PC-9 (cell line): ENCODE results near the gene GPD1L. TPM values are rescaled to one million over a fixed set of nuclear protein-coding genes. Genes with fewer than 3 reads are reported as not detected.

Experiments
- BruUV-seq: library from RNA; stranded (reverse); fragments of 400-500 nt; replicated peaks from 2 replicates; lab custom pipeline; 2021; lab: Mats Ljungman, UMichigan
- CTCF ChIA-PET: fragments of 300-600 bp; sonication (Branson Sonifier 250); formaldehyde crosslinking; loops from one replicate; lab custom pipeline; 2022; ENCODE audit warnings: antibody characterized with exemption; lab: Charles Lee
- POLR2A ChIA-PET: fragments of 300-600 bp; sonication (Branson Sonifier 250); formaldehyde crosslinking; loops from one replicate; lab custom pipeline; 2022; ENCODE audit warnings: antibody characterized with exemption; ENCODE audit not compliant: unreplicated experiment; lab: Charles Lee
- DNase-seq, 2 experiments: peaks; one replicate each; pipeline versions ENCODE4 v3.0.0 to v3.0.0-alpha.2; 2015 to 2022; ENCODE audit warnings: mixed read lengths in 1 of 2
- H2AFZ ChIP-seq: fragments of 200-600 bp; sonication (generic); 2 replicates; pipeline ENCODE4 v1.8.1; 2017; ENCODE audit warnings: antibody characterized with exemption
- H3F3A ChIP-seq: fragments of 200-600 bp; sonication (generic); 2 replicates; pipeline ENCODE4 v1.8.1; 2017; ENCODE audit warnings: antibody characterized with exemption, mild to moderate bottlenecking, low read depth; ENCODE audit not compliant: insufficient read depth
- H3K27ac ChIP-seq: fragments of 200-600 bp; sonication (generic); 2 replicates; pipeline ENCODE4 v1.6.1; 2016; ENCODE audit warnings: mixed run types
- H3K27me3 ChIP-seq: fragments of 200-600 bp; sonication (generic); 2 replicates; pipeline ENCODE4 v1.6.1; 2016; ENCODE audit warnings: low read depth, mixed run types; ENCODE audit not compliant: insufficient read depth
- H3K36me3 ChIP-seq: fragments of 200-600 bp; sonication (generic); 2 replicates; pipeline ENCODE4 v1.6.1; 2016; ENCODE audit warnings: low read depth, mixed run types
- H3K4me1 ChIP-seq: fragments of 200-600 bp; sonication (generic); replicated peaks from 2 replicates; pipeline ENCODE4 v1.6.1; 2016; ENCODE audit warnings: mixed run types; ENCODE audit not compliant: insufficient read depth
- H3K4me2 ChIP-seq: fragments of 200-600 bp; sonication (generic); 2 replicates; pipeline ENCODE4 v1.6.1; 2017; ENCODE audit warnings: mixed run types
- H3K4me3 ChIP-seq: fragments of 200-600 bp; sonication (generic); 2 replicates; pipeline ENCODE4 v1.6.1; 2016; ENCODE audit warnings: mixed run types
- H3K79me2 ChIP-seq: fragments of 200-600 bp; sonication (generic); 2 replicates; pipeline ENCODE4 v1.6.1; 2017; ENCODE audit warnings: low read depth, mixed run types
- H3K9me2 ChIP-seq: fragments of 200-600 bp; sonication (generic); 2 replicates; pipeline ENCODE4 v1.8.1; 2017; ENCODE audit warnings: mild to moderate bottlenecking; ENCODE audit not compliant: insufficient read depth
- H3K9me3 ChIP-seq: fragments of 200-600 bp; sonication (generic); 2 replicates; pipeline ENCODE4 v1.8.1; 2016; ENCODE audit warnings: low read depth; ENCODE audit not compliant: insufficient read depth
- H4K20me1 ChIP-seq: fragments of 200-600 bp; sonication (generic); 2 replicates; pipeline ENCODE4 v1.8.1; 2017; ENCODE audit not compliant: insufficient read depth
- CTCF ChIP-seq: fragments of 200-600 bp; sonication (generic); conservative IDR thresholded peaks from 2 replicates; pipeline ENCODE4 v1.6.1; 2017; ENCODE audit warnings: mixed run types, antibody characterized with exemption, mild to moderate bottlenecking, moderate library complexity
- EZH2 ChIP-seq: fragments of 200-600 bp; sonication (generic); IDR thresholded peaks from 2 replicates; pipeline ENCODE4 v1.8.0; 2017; ENCODE audit warnings: antibody characterized with exemption, low read depth
- intact Hi-C: fragments of 100-400 bp; cut with micrococcal nuclease; formaldehyde crosslinking; loops from one replicate; pipeline ENCODE4 v1.10.0; 2022; ENCODE audit not compliant: unreplicated experiment
- total RNA-seq: library from RNA; stranded (reverse); gene quantifications from 2 replicates; pipeline ENCODE4 v1.2.3, GENCODE V29; 2021

Gene GPD1L
- total RNA-seq, 1 experiment from 2014 or later = 10.3 TPM

DNA sequence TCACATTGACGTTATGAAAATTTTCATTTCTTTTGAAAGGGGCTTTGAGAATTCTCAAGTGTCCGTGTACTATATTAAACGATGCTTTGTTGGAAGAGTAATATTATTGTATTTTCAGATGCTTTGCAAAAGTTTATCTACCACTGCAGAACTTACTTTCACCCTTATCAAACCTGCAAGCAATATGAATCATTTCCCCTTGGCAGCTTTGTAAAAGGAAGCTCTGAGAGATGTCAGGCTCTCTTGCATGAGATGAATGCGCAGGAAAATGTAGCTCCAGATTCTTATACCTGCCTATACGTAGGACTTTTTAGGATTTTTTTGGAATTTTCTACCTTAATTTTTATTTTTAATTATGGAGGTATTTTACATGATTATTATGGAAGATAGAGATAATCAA, 34.5 kb downstream of the GPD1L start:
- Histone ChIP-seq H3K4me3 (no peak overlapping the region), H3K36me3 (no peaks in the 10 kb centered on the region), H3K4me1 (0 out of 2 replicates have a peak, but pooled peaks cover 4% of the 10 kb centered on the region), H3K4me2 (no peak overlapping the region), H3K79me2 (no peaks in the 10 kb centered on the region), H3K27ac (no peak overlapping the region), H3K27me3 (no peaks in the 10 kb centered on the region), H3K9me3 (no peaks in the 10 kb centered on the region), H3F3A (no peaks in the 10 kb centered on the region), H4K20me1 (no peaks in the 10 kb centered on the region), H2AFZ (no peak overlapping the region), H3K9me2 (no peaks in the 10 kb centered on the region)
- CTCF ChIA-PET = no interaction called here
- POLR2A ChIA-PET = no interaction called here
- intact Hi-C loops = loop anchor here (5.0 to 10.0 kb wide), 2 partner anchors 284 to 526 kb away; no protein-coding TSS in a partner anchor
- no TSS peak for BruUV-seq
- TF ChIP-seq EZH2 = no peak
- no peak for TF ChIP-seq CTCF
- DNase-seq = no peak

DNA sequence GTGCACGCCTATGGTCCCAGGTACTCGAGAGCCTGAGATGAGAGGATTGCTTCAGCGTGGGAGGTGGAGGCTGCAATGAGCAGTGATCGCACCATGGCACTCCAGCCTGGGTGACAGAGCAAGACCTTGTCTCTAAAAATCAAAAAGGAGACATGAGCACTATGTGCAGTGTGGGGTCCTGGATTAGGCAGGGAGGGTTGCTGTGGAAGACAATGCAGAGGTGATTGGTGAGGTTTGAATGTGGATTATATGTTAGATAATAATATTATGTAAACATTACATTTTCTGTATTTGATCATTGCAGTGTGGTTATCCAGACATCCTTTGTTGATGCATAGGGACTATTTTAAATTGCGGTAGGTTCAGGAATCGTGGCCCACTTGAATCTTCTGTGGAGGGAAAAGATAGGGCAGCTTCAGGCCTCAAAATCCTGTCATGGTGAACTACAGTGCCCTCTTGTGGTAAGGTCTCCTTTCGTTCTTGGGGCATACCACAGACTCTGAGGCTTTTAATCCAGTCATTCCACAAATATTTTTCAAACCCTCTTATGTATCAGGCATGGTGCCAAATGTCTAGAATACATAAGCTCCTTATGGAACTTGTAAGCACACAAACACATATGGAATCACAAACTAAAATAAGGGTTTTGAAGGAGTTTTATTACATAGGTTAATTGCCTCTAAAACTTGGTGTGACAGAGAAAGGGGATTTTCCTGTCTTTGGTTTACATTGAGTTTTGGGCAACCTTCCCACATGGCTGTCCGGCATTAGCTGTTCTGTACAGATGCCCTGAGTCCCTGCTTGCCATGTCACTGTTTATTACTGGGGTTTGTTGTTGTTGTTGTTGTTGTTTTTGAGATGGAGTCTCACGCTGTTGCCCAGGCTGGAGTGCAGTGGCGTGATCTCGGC, 37.7 kb downstream of the GPD1L start:
- Histone ChIP-seq H3K4me2 (no peak overlapping the region), H3K9me2 (no peaks in the 10 kb centered on the region), H4K20me1 (no peaks in the 10 kb centered on the region), H3K27me3 (no peaks in the 10 kb centered on the region), H3K4me1 (peaks cover 25% of the 10 kb centered on the region), H3K79me2 (no peaks in the 10 kb centered on the region), H2AFZ (no peak overlapping the region), H3F3A (peaks cover 11% of the 10 kb centered on the region; the same call in 1 of the 2 replicates), H3K9me3 (no peaks in the 10 kb centered on the region), H3K4me3 (no peak overlapping the region), H3K36me3 (no peaks in the 10 kb centered on the region), H3K27ac (no peak overlapping the region)
- TF ChIP-seq CTCF = peak; percentile 70
- TF ChIP-seq EZH2 = no peak
- BruUV-seq = no TSS peak
- POLR2A ChIA-PET = interaction anchor here (0.7 kb wide), 1 partner anchor 346 kb away, joined by 14 read pairs; no protein-coding TSS in a partner anchor
- CTCF ChIA-PET = interaction anchor here (0.5 to 1.2 kb wide), 7 partner anchors 27 to 732 kb away, joined by 3 to 18 read pairs (median 4); no protein-coding TSS in a partner anchor
- peak; percentile 55 to 81 for DNase-seq
- intact Hi-C loops = loop anchor here (2.0 to 10.0 kb wide), 3 partner anchors 121 to 529 kb away; no protein-coding TSS in a partner anchor

DNA sequence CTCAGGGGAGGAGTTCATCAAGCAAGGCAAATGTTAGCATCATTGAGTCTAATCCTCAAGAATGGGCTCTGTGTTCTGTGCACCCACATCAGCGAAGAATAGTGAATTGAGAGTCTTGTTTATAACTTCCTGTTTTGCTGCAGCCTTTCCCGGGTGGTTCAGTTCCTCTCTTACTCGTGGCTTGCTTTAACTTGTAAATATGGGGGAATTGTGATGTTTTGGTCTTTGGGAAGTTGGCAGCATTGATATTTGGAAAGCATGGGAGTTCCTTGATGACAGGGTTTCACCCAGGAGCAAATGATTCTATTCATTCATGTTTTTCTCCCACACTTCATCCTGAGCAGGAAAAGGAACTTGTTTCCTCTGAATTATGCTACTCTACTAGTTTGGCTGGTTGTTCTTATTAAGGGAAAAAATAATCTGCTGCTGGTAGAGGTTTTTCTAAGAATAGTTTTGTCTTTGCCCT, 40.4 kb downstream of the GPD1L start:
- H3K4me1 ChIP-seq = peaks cover 25% of the 10 kb centered on the region
- intact Hi-C loops = loop anchor here (10.0 kb wide), 1 partner anchor 532 kb away; no protein-coding TSS in a partner anchor
- no peaks in the 10 kb centered on the region for H3K27me3 ChIP-seq
- no peaks in the 10 kb centered on the region for H4K20me1 ChIP-seq
- peak overlapping the region; percentile 53 for H3K27ac ChIP-seq
- peak in 1 of 2 experiments; percentile 67 for DNase-seq
- H2AFZ ChIP-seq = no peak overlapping the region
- no peaks in the 10 kb centered on the region for H3K79me2 ChIP-seq
- peak overlapping the region; percentile 54 for H3K4me2 ChIP-seq
- H3K36me3 ChIP-seq = no peaks in the 10 kb centered on the region
- peaks cover 11% of the 10 kb centered on the region; the same call in 1 of the 2 replicates for H3F3A ChIP-seq
- POLR2A ChIA-PET = no interaction called here
- BruUV-seq = no TSS peak
- H3K9me2 ChIP-seq = no peaks in the 10 kb centered on the region
- H3K9me3 ChIP-seq = no peaks in the 10 kb centered on the region
- TF ChIP-seq CTCF (no peak), EZH2 (no peak)
- H3K4me3 ChIP-seq = peak overlapping the region; percentile 19; the same call in 1 of the 2 replicates
- CTCF ChIA-PET = no interaction called here
